CD4-positive, alpha-beta T cell treated with Interleukin-15 for 1 hour (primary cell): ENCODE data around the gene LDLRAD4.

Experiments
- DNase-seq: peaks from one replicate; pipeline ENCODE4 v3.0.0-alpha.2; 2020

Gene LDLRAD4

GRCh38 chr18:13218368-13218991 lies at the start of gene LDLRAD4:
Gene LDLRAD4, plus strand, starts transcription at chr18:13218760.
- peak; percentile 47 for DNase-seq

- no peak for DNase-seq
Observed at GRCh38 chr18:13173578-13174145, 44.9 kb upstream of the LDLRAD4 start.

GRCh38 chr18:13175266-13175665 lies 43.3 kb upstream of the LDLRAD4 start:
- no peak for DNase-seq

DNA sequence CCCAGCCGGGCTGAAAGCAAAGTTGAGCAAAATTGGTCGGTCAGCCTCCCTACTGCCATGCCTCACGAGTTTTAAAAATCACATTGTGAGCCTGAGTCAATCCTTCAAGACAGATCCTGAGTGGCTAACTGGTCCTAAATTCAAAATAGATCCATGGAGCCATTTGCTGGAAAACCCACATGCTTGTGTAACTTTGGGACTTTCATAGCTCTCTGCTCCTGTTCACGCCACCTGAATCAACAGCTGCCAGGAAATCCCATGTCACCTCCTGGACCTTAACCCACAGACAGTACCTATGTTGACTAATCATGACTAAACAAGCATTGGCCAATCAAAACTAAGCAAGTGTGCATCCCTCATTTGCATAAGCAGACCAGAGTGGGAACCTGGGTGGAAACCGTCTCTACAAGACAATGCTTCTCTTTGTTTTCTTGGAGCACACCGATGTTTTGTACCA lies 42.8 kb upstream of the LDLRAD4 start:
- DNase-seq = no peak

DNA sequence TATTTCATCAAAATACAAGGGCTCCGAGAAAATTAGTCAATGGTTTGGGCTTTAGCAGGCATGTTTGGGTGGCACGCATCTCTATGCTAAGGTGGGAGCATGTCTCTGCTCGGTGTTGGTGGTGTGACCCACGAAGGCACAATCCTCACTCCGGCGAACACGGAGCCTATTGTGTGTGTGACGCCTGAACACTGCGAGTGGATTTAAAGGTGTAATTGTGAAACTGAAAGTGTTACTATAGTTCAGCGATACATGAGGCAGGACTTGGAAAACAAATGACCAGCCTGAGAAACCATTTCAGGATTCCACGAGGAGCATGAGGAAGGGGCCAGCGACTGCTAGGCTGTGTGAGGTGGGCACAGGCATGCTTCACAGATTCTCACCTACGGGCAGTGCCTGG lies 41.7 kb upstream of the LDLRAD4 start:
- no peak for DNase-seq

DNA sequence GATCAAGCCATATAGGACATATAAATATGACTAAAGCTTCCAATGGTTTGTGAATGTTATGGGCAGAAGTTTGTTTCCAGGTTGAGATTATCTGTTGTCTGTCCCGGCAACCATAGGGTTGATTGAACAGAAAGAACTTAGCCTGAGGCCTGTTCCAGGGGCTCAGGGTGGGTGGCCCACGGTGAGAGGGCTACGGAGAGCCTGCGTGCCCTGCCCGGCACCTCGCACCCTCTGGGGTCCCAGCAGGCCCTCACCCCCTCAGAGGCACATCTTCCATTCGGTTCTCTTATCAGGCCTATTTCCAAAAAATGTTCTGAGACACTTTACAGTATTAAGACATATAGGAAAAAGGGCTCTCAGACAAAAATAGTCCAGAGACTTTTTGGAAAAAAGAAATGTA lies 40.4 kb upstream of the LDLRAD4 start:
- no peak for DNase-seq

DNA sequence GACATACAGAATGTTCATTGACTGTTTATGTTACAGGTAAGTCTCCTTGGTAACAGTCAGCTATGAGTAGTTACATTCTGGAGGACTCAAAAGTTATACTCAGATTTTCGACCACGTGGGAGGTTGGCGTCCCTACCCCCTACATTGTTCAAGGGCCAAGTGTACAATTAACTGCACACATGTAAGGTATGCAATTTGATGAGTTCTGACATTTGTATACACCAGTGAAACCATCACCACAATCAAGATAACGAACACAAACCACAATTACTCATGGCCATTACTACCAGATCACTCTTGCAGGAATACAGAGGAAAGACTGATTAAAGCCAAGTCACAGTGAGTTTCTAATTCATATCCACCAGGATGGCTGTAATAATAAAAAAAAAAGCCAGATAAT lies 39.6 kb upstream of the LDLRAD4 start:
- no peak for DNase-seq

- DNase-seq = no peak
Observed at GRCh38 chr18:13179566-13180113, 38.9 kb upstream of the LDLRAD4 start.

DNA sequence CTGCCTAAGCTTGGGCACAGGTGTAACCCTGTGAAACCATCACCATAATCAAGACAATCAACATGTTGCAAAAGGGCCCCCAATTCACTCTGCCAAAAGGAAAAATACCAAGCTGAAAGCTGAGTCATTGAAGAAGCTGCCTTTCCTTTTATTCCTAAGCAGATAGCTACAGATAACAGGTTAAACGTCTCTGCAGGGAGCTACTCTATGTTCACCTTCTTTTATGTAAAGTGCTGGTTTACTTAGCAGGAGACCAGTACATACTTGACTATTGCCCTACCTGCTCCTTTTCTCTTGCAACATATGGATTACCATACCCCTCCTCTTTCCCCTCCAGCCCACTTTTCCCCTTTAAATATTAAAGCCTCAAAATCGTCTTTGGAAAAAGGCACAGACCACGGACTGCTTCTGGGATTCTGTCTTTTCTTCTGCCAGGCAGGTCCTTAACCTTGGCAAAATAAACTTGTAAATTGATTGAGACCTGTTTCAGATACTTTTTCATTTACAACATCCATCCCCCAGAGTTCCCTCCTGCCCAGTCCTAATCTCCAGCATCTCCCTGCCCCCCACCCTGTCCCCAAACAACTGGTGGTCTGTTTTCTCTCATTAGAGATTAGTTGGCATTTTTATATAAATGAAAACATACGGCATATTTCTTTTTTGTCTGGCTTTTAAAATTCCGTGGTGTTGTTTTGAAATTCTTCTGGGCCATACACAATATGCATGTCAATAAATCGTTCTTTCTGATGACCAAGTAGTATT lies 37.8 kb upstream of the LDLRAD4 start:
- DNase-seq = no peak

DNA sequence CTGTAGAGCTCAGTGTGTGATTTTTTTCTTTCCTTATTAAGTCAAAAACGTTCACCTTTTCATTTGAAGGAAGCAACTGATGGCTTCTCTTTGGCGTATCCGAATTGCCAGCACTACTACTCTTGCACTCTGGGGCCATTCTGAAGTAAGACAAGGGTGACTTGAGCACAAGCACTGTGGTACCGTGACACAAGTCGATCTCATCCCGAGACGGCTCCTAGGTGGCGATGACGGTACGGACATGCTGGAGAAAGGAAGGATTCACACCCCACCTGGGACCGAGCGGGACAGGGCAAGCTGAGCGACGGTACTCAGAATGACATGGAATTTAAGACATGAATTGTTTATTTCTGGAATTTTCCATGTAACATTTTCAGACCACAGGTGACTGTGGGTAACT lies 36.8 kb upstream of the LDLRAD4 start:
- DNase-seq = no peak

GRCh38 chr18:13183359-13183758 lies 35.2 kb upstream of the LDLRAD4 start:
- no peak for DNase-seq

- no peak for DNase-seq
Observed at GRCh38 chr18:13183790-13184189, 34.8 kb upstream of the LDLRAD4 start.

DNA sequence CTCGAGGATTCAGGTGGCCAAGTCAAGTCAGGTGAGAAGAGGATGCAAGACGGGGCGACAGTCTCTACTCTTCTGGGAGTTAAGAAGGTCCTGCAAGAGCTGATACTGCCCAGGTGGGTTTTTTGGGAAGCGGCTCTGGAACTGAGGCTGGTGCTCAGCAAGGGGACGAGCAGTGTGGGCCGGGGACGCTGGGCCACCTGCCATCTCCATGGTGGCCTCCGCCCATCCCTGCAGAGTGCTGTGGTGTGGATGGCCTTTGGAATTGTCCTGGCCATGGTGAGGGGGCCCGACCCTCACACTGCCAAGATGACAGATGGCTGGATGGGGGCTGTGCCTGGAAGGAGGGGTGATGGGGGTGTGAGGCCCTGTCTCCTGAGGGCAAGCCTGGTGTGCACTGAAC lies 34.2 kb upstream of the LDLRAD4 start:
- no peak for DNase-seq

GRCh38 chr18:13185675-13186198 lies 32.8 kb upstream of the LDLRAD4 start:
- DNase-seq = no peak

GRCh38 chr18:13186687-13187086 lies 31.9 kb upstream of the LDLRAD4 start:
- DNase-seq = no peak

DNA sequence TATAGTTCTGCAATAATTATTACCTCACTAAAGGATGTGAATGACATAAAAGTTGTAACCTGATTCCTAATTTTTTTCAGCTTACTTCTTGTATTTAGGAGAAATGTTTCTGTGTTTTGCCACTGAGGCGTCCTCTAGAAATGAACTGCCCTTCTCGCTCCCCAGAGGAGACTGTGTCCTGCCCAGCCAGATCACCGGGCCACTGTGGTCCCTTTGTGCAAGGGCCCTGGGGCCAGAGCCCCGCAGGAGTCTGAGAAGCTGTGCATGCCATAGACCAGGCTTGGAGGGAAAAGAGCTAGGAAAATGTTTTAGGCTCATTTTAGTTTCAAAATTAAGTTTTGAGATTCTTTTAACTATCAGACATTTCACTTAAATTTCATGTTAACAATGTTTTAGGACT lies 31.1 kb upstream of the LDLRAD4 start:
- no peak for DNase-seq

GRCh38 chr18:13191031-13191430 lies 27.5 kb upstream of the LDLRAD4 start:
- no peak for DNase-seq

DNA sequence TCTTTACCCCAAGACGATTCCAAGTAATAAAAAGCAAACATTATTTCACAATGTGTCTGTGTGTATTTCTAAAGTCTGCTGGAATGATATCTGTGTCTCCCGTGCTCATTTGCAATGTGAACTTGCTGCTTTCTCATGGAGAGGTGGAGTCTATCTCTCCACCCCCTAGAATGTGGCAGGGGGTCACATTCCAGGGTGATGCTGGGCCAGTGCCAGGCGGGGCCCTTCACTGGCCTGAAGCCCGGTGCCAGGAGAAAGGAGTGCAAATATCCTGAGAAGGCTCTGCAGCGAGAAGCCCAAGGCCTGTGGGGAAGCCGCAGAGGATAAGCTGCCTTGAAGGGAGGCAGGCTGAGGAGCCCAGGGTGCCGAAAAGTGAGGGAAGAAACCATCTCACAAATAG lies 26.8 kb upstream of the LDLRAD4 start:
- DNase-seq = no peak

GRCh38 chr18:13192970-13193369 lies 25.6 kb upstream of the LDLRAD4 start:
- no peak for DNase-seq

DNA sequence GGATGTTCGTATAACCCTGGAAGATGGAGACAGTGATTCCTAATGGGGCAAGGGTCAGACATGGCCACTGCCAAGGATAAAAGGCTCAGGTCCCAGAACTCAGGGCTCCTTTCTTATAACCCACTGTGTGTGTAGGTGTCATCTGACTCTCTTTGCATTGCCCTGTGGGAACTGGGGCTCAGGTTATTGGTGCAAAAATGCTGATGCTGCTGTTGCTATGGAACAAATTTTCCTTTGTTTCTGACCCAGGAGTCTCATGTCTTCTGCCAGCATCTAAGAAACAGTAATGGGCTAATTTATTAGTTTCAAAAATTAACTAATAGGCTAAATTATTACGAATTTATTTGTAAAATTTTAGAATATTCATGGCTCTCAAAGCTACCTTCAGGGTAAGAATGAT lies 24.3 kb upstream of the LDLRAD4 start:
- DNase-seq = no peak

DNA sequence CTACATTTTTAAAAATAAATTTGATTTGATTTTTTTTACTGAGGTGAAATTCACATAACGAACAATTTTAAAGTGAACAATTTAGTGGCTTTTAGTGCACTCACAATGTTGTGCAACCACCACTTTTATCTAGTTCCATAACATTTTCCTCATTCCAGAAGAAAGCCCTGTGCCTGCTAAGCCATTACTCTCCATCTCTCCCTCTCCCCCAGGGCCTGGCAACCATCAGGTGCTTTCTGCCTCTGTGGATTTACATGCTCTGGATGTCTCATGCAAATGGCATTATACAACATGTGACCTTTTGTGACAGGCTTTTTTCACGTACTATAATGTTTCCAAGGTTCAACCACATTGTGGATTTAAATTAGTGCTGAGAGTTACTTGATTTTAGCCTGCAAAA lies 19.9 kb upstream of the LDLRAD4 start:
- DNase-seq = no peak

DNA sequence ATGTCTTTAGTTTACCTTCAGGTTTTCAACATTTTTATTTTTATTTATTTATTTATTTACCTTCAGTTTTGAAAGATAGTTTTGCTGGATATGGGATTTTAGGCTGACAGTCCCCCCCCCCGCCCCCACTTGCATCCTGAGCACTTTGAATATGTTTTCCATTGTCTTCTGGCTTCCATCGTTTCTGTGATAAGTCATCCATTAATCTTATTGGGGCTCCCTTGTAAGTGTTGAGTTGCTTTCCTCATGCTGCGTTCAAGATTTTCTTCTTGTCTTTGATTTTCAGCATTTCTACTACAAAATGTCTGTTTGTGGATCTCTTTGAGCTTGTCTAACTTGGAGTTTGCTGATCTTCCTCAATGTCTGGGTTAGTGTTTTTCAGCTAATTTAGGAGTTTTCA lies 19.4 kb upstream of the LDLRAD4 start:
- no peak for DNase-seq

DNA sequence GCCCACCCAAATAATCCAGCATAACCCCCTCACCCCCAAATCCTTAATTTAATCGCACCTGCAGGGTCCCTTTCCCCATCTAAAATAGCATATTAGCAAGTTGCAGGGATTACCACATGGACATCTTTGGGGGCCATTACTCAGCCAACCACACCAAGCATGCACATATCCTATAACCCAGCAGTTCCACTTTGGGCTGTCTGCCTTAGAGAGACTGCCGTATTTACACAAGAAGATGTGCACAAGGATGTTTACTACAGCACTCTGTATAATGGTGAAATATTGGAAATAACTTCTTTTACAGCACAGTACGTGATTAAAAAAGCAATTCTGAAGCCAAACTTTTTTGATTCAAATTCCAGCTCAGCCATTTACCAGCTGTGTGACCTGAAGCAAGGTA lies 17.3 kb upstream of the LDLRAD4 start:
- no peak for DNase-seq

DNA sequence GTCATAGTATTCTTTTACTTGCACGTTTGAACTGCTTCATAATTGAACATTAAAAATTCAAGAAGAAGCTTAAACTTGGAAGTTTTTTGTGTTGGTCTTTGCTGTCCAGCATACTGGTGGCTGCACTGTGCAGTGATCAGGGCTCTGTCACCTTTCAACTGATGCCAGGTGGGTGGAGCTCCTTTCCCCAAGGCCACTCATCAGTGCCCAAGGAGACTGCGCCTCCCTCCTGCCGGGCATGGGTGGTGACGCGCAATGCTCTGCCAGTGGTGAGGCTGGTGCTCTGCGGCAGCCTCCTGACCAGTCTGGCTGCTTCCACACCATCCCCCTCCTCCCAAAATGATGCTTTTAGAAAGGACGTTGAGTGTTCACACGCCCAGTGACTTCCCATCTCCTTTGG lies 16.0 kb upstream of the LDLRAD4 start:
- DNase-seq = no peak
